Measurements from ENCODE around the gene MCF2L2. TPM values are rescaled to one million over a fixed set of nuclear protein-coding genes. Genes with fewer than 3 reads are reported as not detected.
A peak's percentile ranks its signal among the peaks of the same experiment; 100 is the strongest.
"Not testable (repeated sequence)": the region's sequence is repeated elsewhere in the genome, so short reads cannot be mapped to it uniquely, and the experiment has no call there.

The MCF2L2 gene
- total RNA-seq, 4 donors from 2014 or later = 0.59 to 4.1 (median 1.7) TPM

GRCh38 chr3:183182732-183183610 lies 245.4 kb downstream of the MCF2L2 start:
- H3K36me3 ChIP-seq = no peaks in the 10 kb centered on the region
- intact Hi-C loops (cut with DNase I; ENCODE audit: low total_unique reads) = loop anchor here (5.0 kb wide), 1 partner anchor 204 kb away; no protein-coding TSS in a partner anchor
- no peak for TF ChIP-seq POLR2A (IDR thresholded peaks at IDR 0.05)
- no peak overlapping the region for H3K4me3 ChIP-seq
- H3K27ac ChIP-seq = no peak overlapping the region
- DNase-seq = no peak
- H3K9me3 ChIP-seq = no peaks in the 10 kb centered on the region
- H3K4me1 ChIP-seq = peaks cover 0 to 6% of the 10 kb centered on the region in 2 donors
- no peaks in the 10 kb centered on the region for H3K27me3 ChIP-seq

GRCh38 chr3:183182073-183182472 lies 246.3 kb downstream of the MCF2L2 start:
- TF ChIP-seq POLR2A (IDR thresholded peaks at IDR 0.05) = no peak
- TF ChIP-seq, protein P1, sequence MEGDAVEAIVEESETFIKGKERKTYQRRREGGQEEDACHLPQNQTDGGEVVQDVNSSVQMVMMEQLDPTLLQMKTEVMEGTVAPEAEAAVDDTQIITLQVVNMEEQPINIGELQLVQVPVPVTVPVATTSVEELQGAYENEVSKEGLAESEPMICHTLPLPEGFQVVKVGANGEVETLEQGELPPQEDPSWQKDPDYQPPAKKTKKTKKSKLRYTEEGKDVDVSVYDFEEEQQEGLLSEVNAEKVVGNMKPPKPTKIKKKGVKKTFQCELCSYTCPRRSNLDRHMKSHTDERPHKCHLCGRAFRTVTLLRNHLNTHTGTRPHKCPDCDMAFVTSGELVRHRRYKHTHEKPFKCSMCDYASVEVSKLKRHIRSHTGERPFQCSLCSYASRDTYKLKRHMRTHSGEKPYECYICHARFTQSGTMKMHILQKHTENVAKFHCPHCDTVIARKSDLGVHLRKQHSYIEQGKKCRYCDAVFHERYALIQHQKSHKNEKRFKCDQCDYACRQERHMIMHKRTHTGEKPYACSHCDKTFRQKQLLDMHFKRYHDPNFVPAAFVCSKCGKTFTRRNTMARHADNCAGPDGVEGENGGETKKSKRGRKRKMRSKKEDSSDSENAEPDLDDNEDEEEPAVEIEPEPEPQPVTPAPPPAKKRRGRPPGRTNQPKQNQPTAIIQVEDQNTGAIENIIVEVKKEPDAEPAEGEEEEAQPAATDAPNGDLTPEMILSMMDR (IDR thresholded peaks at IDR 0.05) = no peak
- H3K4me3 ChIP-seq = no peak overlapping the region
- H3K27me3 ChIP-seq = no peaks in the 10 kb centered on the region
- H3K9me3 ChIP-seq = no peaks in the 10 kb centered on the region
- no peak overlapping the region for H3K27ac ChIP-seq
- H3K4me1 ChIP-seq = peaks cover 0 to 6% of the 10 kb centered on the region in 2 donors
- no peak for DNase-seq
- H3K36me3 ChIP-seq = no peaks in the 10 kb centered on the region
- intact Hi-C loops (cut with DNase I; ENCODE audit: low total_unique reads) = loop anchor here (5.0 kb wide), 1 partner anchor 205 kb away; no protein-coding TSS in a partner anchor

- TF ChIP-seq POLR2A (IDR thresholded peaks at IDR 0.05) = no peak
- TF ChIP-seq, protein P1 (IDR thresholded peaks at IDR 0.05) = no peak
- Histone ChIP-seq H3K9me3 (no peaks in the 10 kb centered on the region), H3K27me3 (no peaks in the 10 kb centered on the region), H3K4me3 (no peak overlapping the region), H3K27ac (no peak overlapping the region), H3K36me3 (no peaks in the 10 kb centered on the region), H3K4me1 (peaks cover 0 to 6% of the 10 kb centered on the region in 2 donors)
- no peak for DNase-seq
- intact Hi-C loops (cut with DNase I; ENCODE audit: low total_unique reads) = loop anchor here (5.0 kb wide), 1 partner anchor 206 kb away; no protein-coding TSS in a partner anchor
Measured at GRCh38 chr3:183181606-183182005, 246.8 kb downstream of the MCF2L2 start.

DNA sequence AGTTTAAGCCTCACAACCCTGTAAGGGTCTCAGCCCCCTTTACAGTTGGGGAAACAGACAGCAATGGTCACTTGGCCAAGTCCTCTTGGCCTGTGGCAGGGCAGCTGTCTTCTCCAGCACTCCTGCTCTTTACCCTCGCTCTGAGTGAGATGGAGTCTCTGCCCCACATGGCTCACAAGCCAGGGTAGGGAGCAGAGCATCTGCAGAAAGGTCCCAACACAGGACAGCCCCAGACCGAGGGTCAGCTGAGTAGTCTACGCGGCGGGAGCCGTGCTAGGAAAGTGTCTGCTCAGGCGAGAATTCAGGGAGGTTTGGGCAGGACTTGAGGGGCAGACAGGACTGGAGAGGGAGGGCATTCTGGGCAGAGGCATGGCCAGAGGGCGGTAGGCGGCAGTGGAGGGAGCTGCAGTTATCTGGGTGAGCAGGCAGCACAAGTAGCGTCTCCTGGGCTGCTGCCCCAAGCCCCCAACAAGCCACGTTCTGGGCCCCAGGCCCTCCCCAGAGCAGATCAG lies 247.6 kb downstream of the MCF2L2 start:
- no peak for DNase-seq
- TF ChIP-seq, protein P1 (IDR thresholded peaks at IDR 0.05) = no peak
- no peak for TF ChIP-seq POLR2A (IDR thresholded peaks at IDR 0.05)
- no peaks in the 10 kb centered on the region for H3K27me3 ChIP-seq
- intact Hi-C loops (cut with DNase I; ENCODE audit: low total_unique reads) = loop anchor here (5.0 kb wide), 1 partner anchor 206 kb away; no protein-coding TSS in a partner anchor
- H3K4me3 ChIP-seq = no peak overlapping the region
- no peaks in the 10 kb centered on the region for H3K36me3 ChIP-seq
- H3K4me1 ChIP-seq = peaks cover 0 to 6% of the 10 kb centered on the region in 2 donors
- no peak overlapping the region for H3K27ac ChIP-seq
- no peaks in the 10 kb centered on the region for H3K9me3 ChIP-seq

DNA sequence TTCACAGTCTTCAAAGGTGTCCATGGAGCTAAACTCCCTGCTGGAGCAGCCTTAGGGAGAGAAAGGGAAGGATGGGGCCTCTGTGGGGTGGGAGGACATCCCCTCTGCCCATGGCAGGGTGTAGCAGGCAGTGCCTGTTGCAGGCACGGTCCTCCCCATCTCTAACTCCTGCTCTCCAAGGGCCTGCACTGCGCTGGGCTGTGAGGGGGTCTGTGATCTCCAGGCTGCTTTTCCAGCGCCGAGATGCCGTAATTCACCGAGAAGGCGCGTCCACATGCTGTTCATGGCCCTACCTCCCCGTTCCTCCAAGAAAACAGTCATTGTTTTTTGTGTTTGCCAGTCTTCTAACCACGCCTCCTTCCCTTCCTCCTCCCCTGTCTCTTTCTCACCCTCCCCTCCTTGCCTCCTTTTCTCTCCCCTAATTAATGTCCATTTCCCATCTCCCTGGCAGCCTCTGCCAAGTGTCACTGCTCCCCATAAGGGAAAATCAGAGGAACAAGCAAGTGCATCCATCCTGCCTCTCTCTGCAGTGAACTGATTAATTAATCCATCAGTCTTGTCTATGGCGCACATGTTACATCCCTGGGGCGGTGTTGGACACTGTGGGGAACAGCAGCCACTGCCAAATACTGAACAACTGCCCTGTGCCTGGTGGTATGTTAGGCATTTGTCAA lies 248.2 kb downstream of the MCF2L2 start:
- peak overlapping the region in 1 of 2 donors; percentile 44 for H3K4me3 ChIP-seq
- H3K27ac ChIP-seq = no peak overlapping the region
- intact Hi-C loops (cut with DNase I; ENCODE audit: low total_unique reads) = loop anchor here (5.0 kb wide), 1 partner anchor 207 kb away; no protein-coding TSS in a partner anchor
- H3K36me3 ChIP-seq = no peaks in the 10 kb centered on the region
- TF ChIP-seq, protein P1 (IDR thresholded peaks at IDR 0.05) = no peak
- TF ChIP-seq POLR2A (IDR thresholded peaks at IDR 0.05) = no peak
- no peaks in the 10 kb centered on the region for H3K27me3 ChIP-seq
- H3K9me3 ChIP-seq = no peaks in the 10 kb centered on the region
- peaks cover 0 to 6% of the 10 kb centered on the region in 2 donors for H3K4me1 ChIP-seq
- no peak for DNase-seq

- Histone ChIP-seq H3K27ac (peak overlapping the region in 1 of 2 donors; percentile 5), H3K4me3 (peak overlapping the region; percentile 38 to 44)
- H3K27me3 ChIP-seq; DNase-seq; intact Hi-C loops (cut with DNase I; ENCODE audit: low total_unique reads); H3K36me3 ChIP-seq; H3K9me3 ChIP-seq; H3K4me1 ChIP-seq: not testable (repeated sequence)
Measured at GRCh38 chr3:183179550-183179908, 248.9 kb downstream of the MCF2L2 start.

Measured in uterus (tissue), 4 donors.